CD14-positive monocyte (primary cell): Measurements from ENCODE around the gene TRIM62. TPM values are rescaled to one million over a fixed set of nuclear protein-coding genes. Genes with fewer than 3 reads are reported as not detected.
A peak's percentile ranks its signal among the peaks of the same experiment; 100 is the strongest.

Source experiments
- DNase-seq, 3 donors: peaks; one replicate each; pipeline ENCODE4 v3.0.0-alpha.2; 2011 to 2022
- H2AFZ ChIP-seq: 2 replicates; pipeline ENCODE4 v1.6.0; 2012; ENCODE audit warnings: mild to moderate bottlenecking, low read depth, low read length, inconsistent platforms; ENCODE audit not compliant: insufficient read depth, poor library complexity, severe bottlenecking
- H3K27ac ChIP-seq, 2 donors: 1 replicate in 1 of 2; 2 replicates in 1 of 2; pipeline ENCODE4 v1.5.1; 2012 to 2013; ENCODE audit warnings: low read length in 2 of 2, control low read depth in 1 of 2, inconsistent platforms in 1 of 2, low read depth in 1 of 2, mild to moderate bottlenecking in 1 of 2
- H3K27me3 ChIP-seq, 2 donors: one replicate each; pipeline versions ENCODE4 v1.6.0 to v1.6.1; 2011 to 2013; ENCODE audit warnings: low read length in 2 of 2; ENCODE audit not compliant: control insufficient read depth in 2 of 2, insufficient read depth in 2 of 2
- H3K36me3 ChIP-seq, 2 donors: replicated peaks in 1 of 2; 1 replicate in 1 of 2; 2 replicates in 1 of 2; pipeline versions ENCODE4 v1.5.1 to v1.6.1; 2012 to 2013; ENCODE audit warnings: low read length in 2 of 2, control low read depth in 1 of 2, inconsistent platforms in 1 of 2, mild to moderate bottlenecking in 1 of 2; ENCODE audit not compliant: insufficient read depth in 2 of 2, control insufficient read depth in 1 of 2
- H3K4me1 ChIP-seq, 2 donors: 1 replicate in 1 of 2; 2 replicates in 1 of 2; pipeline versions ENCODE4 v1.5.1 to v1.6.1; 2012 to 2013; ENCODE audit warnings: low read length in 2 of 2, control low read depth in 1 of 2, inconsistent platforms in 1 of 2, mild to moderate bottlenecking in 1 of 2, moderate library complexity in 1 of 2; ENCODE audit not compliant: insufficient read depth in 2 of 2, control insufficient read depth in 1 of 2
- H3K4me2 ChIP-seq: replicated peaks from 2 replicates; pipeline ENCODE3; 2012; ENCODE audit warnings: low read length, moderate library complexity, mild to moderate bottlenecking; ENCODE audit not compliant: poor library complexity, severe bottlenecking; ENCODE audit errors: extremely low read depth
- H3K4me3 ChIP-seq, 3 experiments: fragments of 200-600 bp in 1 of 3; sonication (generic) in 1 of 3; replicated peaks in 1 of 3; 1 replicate in 2 of 3; 2 replicates in 1 of 3; pipeline ENCODE4 v1.5.1; 2011 to 2013; ENCODE audit warnings: low read length in 3 of 3, mild to moderate bottlenecking in 3 of 3, control low read depth in 2 of 3, low read depth in 2 of 3, inconsistent platforms in 1 of 3, moderate library complexity in 1 of 3
- H3K79me2 ChIP-seq: 2 replicates; pipeline ENCODE4 v1.6.0; 2012; ENCODE audit warnings: mild to moderate bottlenecking, control low read depth, inconsistent platforms, low read length, moderate library complexity; ENCODE audit not compliant: insufficient read depth
- H3K9ac ChIP-seq: 2 replicates; pipeline ENCODE4 v1.6.0; 2017; ENCODE audit warnings: low read length, mild to moderate bottlenecking; ENCODE audit not compliant: insufficient read depth, poor library complexity, severe bottlenecking
- H3K9me3 ChIP-seq, 2 donors: replicated peaks in 1 of 2; 1 replicate in 1 of 2; 2 replicates in 1 of 2; pipeline versions ENCODE4 v1.5.1 to v1.6.1; 2012 to 2013; ENCODE audit warnings: low read length in 2 of 2, control low read depth in 1 of 2; ENCODE audit not compliant: control insufficient read depth in 1 of 2, insufficient read depth in 1 of 2
- H4K20me1 ChIP-seq: 2 replicates; pipeline ENCODE4 v1.6.0; 2012; ENCODE audit warnings: mild to moderate bottlenecking, low read length, control low read depth, moderate library complexity; ENCODE audit not compliant: insufficient read depth
- H3K27ac Mint-ChIP-seq, 7 donors: one replicate each; pipeline ENCODE4 v1.8.0; 2020; ENCODE audit warnings: mild to moderate bottlenecking in 7 of 7, mixed read lengths in 7 of 7, moderate library complexity in 6 of 7, inconsistent platforms in 2 of 7
- H3K27me3 Mint-ChIP-seq, 3 donors: one replicate each; pipeline ENCODE4 v1.8.0; 2021 to 2022; ENCODE audit warnings: low read depth in 3 of 3, mild to moderate bottlenecking in 3 of 3, mixed read lengths in 3 of 3, moderate library complexity in 3 of 3, inconsistent platforms in 1 of 3
- H3K36me3 Mint-ChIP-seq, 2 donors: one replicate each; pipeline ENCODE4 v1.8.0; 2020; ENCODE audit warnings: mixed read lengths in 2 of 2, inconsistent platforms in 1 of 2, mild to moderate bottlenecking in 1 of 2
- H3K4me1 Mint-ChIP-seq: one replicate; pipeline ENCODE4 v1.8.0; 2020; ENCODE audit warnings: mild to moderate bottlenecking, mixed read lengths
- H3K4me3 Mint-ChIP-seq, 2 donors: one replicate each; pipeline ENCODE4 v1.8.0; 2020; ENCODE audit warnings: mild to moderate bottlenecking in 2 of 2, mixed read lengths in 2 of 2, moderate library complexity in 1 of 2
- H3K9me3 Mint-ChIP-seq, 7 donors: one replicate each; pipeline ENCODE4 v1.8.0; 2020 to 2022; ENCODE audit warnings: mixed read lengths in 7 of 7, mild to moderate bottlenecking in 6 of 7, moderate library complexity in 6 of 7, inconsistent platforms in 2 of 7
- WGBS: methylation state at CpG from one replicate; pipeline ENCODE4 v1.1.5; 2013; ENCODE audit warnings: missing lambda C conversion rate; ENCODE audit not compliant: insufficient coverage; 5-methylcytosine and 5-hydroxymethylcytosine counted together
- intact Hi-C, 2 donors: fragments of 100-400 bp; cut with micrococcal nuclease; formaldehyde crosslinking; loops; one replicate each; pipeline versions ENCODE4 v1.15.0 to v1.15.1; 2023
- polyA plus RNA-seq, 3 donors: library from polyadenylated mRNA; depleted of rRNA in 1 of 3; unstranded in 2 of 3; stranded (reverse) in 1 of 3; fragments of 300-500 nt in 2 of 3; fragments of >200 nt in 1 of 3; fragmentation: Illumina TruSeq in 2 of 3; gene quantifications; 1 replicate in 2 of 3; 2 replicates in 1 of 3; pipeline ENCODE4 v1.2.3, GENCODE V29; 2012 to 2021
- TF ChIP-seq, protein P1 (sequence below): fragments of 200-600 bp; IDR thresholded peaks from one replicate; pipeline ENCODE4 v1.8.0; 2022; ENCODE audit warnings: antibody characterized with exemption, mild to moderate bottlenecking

TRIM62 gene
- polyA plus RNA-seq, 3 donors = 1.7 to 8.1 (median 2.1) TPM

DNA sequence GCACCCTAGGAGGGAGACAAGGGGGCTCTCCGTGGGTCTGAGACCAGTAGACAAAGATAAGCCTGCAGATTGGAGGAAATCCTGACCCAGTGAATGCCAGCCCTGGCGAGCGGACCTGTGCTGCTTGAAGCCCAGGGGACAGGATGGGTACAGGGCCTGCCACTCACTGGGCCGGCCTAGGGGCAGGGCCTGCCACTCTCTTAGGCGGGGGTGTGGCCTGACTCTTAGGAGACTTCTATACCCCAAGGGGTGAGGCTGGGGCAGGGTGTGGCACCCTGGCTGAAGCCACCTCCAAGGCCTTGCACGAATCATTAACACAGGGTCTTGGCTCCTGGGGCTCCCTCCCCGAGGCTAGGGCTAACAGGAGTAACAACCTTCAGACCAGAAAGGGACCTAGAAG lies 30.7 kb downstream of the TRIM62 start:
- Histone ChIP-seq H4K20me1 (no peaks in the 10 kb centered on the region), H3K27ac (no peak overlapping the region), H3K36me3 (peaks cover 14 to 39% of the 10 kb centered on the region in 2 donors), H3K79me2 (no peaks in the 10 kb centered on the region), H3K9ac (no peak overlapping the region), H2AFZ (no peak overlapping the region), H3K9me3 (no peaks in the 10 kb centered on the region), H3K27me3 (no peaks in the 10 kb centered on the region), H3K4me3 (no peak overlapping the region), H3K4me2 (no peak overlapping the region), H3K4me1 (no peaks in the 10 kb centered on the region)
- 94% methylated on average over 3 of the region's 7 CpGs for WGBS
- Mint-ChIP-seq H3K4me3 (no peak overlapping the region), H3K27ac (peak overlapping the region in 2 of 7 donors; percentile 16 to 37), H3K4me1 (peaks cover 1% of the 10 kb centered on the region), H3K9me3 (no peaks in the 10 kb centered on the region), H3K27me3 (peaks cover 0 to 4% (median 3%) of the 10 kb centered on the region in 3 donors), H3K36me3 (peaks cover 33 to 61% of the 10 kb centered on the region in 2 donors)
- DNase-seq = no peak
- TF ChIP-seq, protein P1, sequence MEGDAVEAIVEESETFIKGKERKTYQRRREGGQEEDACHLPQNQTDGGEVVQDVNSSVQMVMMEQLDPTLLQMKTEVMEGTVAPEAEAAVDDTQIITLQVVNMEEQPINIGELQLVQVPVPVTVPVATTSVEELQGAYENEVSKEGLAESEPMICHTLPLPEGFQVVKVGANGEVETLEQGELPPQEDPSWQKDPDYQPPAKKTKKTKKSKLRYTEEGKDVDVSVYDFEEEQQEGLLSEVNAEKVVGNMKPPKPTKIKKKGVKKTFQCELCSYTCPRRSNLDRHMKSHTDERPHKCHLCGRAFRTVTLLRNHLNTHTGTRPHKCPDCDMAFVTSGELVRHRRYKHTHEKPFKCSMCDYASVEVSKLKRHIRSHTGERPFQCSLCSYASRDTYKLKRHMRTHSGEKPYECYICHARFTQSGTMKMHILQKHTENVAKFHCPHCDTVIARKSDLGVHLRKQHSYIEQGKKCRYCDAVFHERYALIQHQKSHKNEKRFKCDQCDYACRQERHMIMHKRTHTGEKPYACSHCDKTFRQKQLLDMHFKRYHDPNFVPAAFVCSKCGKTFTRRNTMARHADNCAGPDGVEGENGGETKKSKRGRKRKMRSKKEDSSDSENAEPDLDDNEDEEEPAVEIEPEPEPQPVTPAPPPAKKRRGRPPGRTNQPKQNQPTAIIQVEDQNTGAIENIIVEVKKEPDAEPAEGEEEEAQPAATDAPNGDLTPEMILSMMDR = no peak
- intact Hi-C loops = no loop called here

DNA sequence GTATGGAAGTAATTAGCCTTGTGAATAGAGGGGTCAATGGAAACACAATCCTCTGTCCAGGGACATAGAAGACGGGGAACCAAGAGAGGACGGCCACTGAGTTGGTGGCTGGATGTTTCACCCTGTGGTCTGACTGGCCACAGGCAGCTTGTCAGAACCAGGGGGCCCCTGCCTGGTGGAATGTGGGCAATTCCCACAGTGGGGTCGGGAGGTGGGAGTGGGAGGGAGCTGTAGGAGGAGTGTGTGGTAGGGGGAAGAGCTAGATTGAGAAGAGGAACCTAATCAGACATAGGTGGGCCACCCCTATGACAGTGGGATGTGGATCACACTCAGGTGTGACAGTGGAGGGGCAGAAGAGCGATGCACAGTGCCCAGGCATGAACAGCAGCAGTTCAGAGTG lies 31.3 kb downstream of the TRIM62 start:
- H3K4me1 ChIP-seq = no peaks in the 10 kb centered on the region
- H3K27ac Mint-ChIP-seq = no peak overlapping the region
- no peak overlapping the region for H3K27ac ChIP-seq
- peaks cover 31 to 61% of the 10 kb centered on the region in 2 donors for H3K36me3 Mint-ChIP-seq
- no peak overlapping the region for H3K4me3 Mint-ChIP-seq
- TF ChIP-seq, protein P1 = no peak
- H3K9ac ChIP-seq = no peak overlapping the region
- 92% methylated on average over 4 of the region's 4 CpGs for WGBS
- H3K27me3 ChIP-seq = no peaks in the 10 kb centered on the region
- H3K4me1 Mint-ChIP-seq = no peaks in the 10 kb centered on the region
- no peaks in the 10 kb centered on the region for H4K20me1 ChIP-seq
- intact Hi-C loops = no loop called here
- H3K9me3 Mint-ChIP-seq = no peaks in the 10 kb centered on the region
- no peaks in the 10 kb centered on the region for H3K79me2 ChIP-seq
- peaks cover 0 to 4% (median 3%) of the 10 kb centered on the region in 3 donors for H3K27me3 Mint-ChIP-seq
- H2AFZ ChIP-seq = no peak overlapping the region
- no peak overlapping the region for H3K4me3 ChIP-seq
- no peaks in the 10 kb centered on the region for H3K9me3 ChIP-seq
- DNase-seq = no peak
- H3K36me3 ChIP-seq = peaks cover 14 to 45% of the 10 kb centered on the region in 2 donors
- no peak overlapping the region for H3K4me2 ChIP-seq
